Measurements from ENCODE around the gene MMGT1.
"Not testable (repeated sequence)": the region's sequence is repeated elsewhere in the genome, so short reads cannot be mapped to it uniquely, and the experiment has no call there.

MMGT1 gene

DNA sequence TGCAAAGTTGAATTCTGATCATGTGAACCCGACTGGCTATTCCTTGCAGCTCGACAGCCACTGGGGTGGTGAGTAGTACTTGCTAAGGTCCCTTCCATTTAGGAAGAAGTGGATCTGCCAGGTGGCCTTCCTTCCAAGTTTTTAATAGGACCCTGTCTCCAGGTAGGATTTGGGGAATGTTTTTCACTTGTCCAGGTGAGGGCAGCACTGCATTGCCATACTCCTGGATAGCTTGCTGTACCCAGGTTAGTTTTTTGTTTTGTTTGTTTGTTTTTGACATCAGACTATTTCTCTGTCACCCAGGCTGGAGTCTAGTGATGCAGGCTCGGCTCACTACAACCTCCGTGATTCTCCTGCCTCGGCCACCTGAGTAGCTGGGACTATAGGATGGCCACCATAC, 50.4 kb downstream of the MMGT1 start:
- peak; percentile 16 for DNase-seq (ENCODE audit: low spot score)

DNA sequence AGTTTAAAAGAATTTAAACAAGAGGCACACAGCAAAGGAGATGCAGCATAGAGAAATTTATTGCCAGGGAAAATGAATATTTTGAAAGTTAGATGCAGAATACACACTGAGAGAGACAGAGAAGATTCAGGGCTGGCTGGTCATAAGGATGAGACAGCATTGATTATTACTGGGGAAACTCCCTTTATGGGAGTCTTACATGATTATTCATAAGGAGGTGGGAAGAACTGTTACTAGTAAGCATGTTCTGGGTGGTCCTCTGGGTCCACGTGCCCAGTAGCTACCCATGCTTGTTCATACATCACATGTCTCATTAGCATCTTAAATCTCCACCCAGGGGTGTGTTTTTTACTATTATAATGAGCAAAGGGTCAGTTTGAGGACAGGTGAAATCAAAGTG, 53.3 kb downstream of the MMGT1 start:
- DNase-seq (ENCODE audit: low spot score), result not testable (repeated sequence)

DNA sequence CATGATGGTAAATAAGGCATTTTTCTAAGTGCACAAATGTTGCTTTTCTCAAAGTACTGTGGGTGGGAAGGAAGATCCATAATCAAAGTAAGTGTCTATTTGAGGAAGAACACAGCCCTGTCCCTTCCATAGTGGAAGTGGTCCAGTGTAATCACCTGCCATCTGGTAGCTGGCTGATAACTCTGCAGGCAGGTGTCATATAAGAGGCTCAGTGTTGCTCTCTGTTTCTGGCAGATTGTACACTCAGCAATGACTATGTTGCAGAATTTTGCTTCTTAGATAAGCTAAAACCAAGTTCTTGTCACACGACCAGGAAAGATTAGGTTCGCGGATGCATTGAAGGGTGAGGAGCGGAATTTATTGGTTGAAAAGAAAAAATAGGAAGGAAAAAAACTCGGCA, 59.4 kb downstream of the MMGT1 start:
- no peak for DNase-seq (ENCODE audit: low spot score)
